H1 (cell line): ENCODE data around the gene SYP. TPM values are rescaled to one million over a fixed set of nuclear protein-coding genes. Genes with fewer than 3 reads are reported as not detected.

Source experiments
- CHD2 ChIP-seq: IDR thresholded peaks from 2 replicates; pipeline ENCODE4 v1.6.1; 2012; ENCODE audit warnings: low read length, improper control_type of control experiment
- GABPA ChIP-seq: IDR thresholded peaks from 2 replicates; pipeline ENCODE4 v1.6.1; 2011; ENCODE audit warnings: mild to moderate bottlenecking, low read length, moderate library complexity, borderline replicate concordance; ENCODE audit not compliant: insufficient read depth
- polyA plus RNA-seq, 7 experiments: library from polyadenylated mRNA; depleted of rRNA in 3 of 7; stranded (reverse) in 5 of 7; unstranded in 2 of 7; fragments of >200 nt in 5 of 7; fragments of 200-250 nt in 2 of 7; gene quantifications; 1 replicate in 5 of 7; 2 replicates in 1 of 7; 4 replicates in 1 of 7; pipeline versions ENCODE4 v1.2.1 to v1.2.3, GENCODE V29; 2011 to 2013; ENCODE audit warnings: missing spikeins in 2 of 7, mixed read lengths in 2 of 7
- total RNA-seq: library from RNA; stranded (reverse); fragmentation: NEBNext Ultra II Directional; extraction: Animal tissue kit (Norgen Biotek cat#: 25700); gene quantifications from 2 replicates; pipeline ENCODE4 v1.2.1, GENCODE V29; 2021
- TF ChIP-seq, protein P1 (sequence below): fragments of 300-600 bp; sonication (generic); IDR thresholded peaks from 2 replicates; pipeline ENCODE4 v1.7.1; 2012; ENCODE audit warnings: low read length, moderate library complexity, mild to moderate bottlenecking, inconsistent platforms; ENCODE audit not compliant: insufficient replicate concordance

SYP gene
- total and polyA plus RNA-seq, 2 of the 8 experiments (the other 6 are each of a cell fraction or from before 2014, with no cell fraction given) = 4.3 to 10.8 TPM

DNA sequence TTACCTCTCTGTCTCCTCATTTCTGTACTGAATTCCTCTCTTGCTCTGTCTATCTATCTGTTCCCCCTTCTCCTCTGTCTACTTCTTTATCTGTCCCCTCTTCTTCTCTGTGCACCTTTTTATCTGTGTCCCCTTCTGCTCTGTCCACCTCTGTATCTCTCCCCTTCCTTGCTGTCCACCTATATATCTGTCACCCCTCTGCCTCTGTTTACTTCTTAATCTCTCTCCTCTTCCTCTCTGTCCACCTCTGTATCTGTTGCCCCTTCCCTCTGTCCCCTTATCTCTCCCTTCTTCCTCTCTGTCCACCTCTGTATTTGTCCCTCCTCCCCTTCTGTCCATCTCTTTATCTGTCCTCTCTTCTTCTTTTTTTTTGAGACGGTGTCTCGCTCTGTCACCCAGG is 44.2 kb upstream of the SYP start (continued):
- TF ChIP-seq, protein P1, sequence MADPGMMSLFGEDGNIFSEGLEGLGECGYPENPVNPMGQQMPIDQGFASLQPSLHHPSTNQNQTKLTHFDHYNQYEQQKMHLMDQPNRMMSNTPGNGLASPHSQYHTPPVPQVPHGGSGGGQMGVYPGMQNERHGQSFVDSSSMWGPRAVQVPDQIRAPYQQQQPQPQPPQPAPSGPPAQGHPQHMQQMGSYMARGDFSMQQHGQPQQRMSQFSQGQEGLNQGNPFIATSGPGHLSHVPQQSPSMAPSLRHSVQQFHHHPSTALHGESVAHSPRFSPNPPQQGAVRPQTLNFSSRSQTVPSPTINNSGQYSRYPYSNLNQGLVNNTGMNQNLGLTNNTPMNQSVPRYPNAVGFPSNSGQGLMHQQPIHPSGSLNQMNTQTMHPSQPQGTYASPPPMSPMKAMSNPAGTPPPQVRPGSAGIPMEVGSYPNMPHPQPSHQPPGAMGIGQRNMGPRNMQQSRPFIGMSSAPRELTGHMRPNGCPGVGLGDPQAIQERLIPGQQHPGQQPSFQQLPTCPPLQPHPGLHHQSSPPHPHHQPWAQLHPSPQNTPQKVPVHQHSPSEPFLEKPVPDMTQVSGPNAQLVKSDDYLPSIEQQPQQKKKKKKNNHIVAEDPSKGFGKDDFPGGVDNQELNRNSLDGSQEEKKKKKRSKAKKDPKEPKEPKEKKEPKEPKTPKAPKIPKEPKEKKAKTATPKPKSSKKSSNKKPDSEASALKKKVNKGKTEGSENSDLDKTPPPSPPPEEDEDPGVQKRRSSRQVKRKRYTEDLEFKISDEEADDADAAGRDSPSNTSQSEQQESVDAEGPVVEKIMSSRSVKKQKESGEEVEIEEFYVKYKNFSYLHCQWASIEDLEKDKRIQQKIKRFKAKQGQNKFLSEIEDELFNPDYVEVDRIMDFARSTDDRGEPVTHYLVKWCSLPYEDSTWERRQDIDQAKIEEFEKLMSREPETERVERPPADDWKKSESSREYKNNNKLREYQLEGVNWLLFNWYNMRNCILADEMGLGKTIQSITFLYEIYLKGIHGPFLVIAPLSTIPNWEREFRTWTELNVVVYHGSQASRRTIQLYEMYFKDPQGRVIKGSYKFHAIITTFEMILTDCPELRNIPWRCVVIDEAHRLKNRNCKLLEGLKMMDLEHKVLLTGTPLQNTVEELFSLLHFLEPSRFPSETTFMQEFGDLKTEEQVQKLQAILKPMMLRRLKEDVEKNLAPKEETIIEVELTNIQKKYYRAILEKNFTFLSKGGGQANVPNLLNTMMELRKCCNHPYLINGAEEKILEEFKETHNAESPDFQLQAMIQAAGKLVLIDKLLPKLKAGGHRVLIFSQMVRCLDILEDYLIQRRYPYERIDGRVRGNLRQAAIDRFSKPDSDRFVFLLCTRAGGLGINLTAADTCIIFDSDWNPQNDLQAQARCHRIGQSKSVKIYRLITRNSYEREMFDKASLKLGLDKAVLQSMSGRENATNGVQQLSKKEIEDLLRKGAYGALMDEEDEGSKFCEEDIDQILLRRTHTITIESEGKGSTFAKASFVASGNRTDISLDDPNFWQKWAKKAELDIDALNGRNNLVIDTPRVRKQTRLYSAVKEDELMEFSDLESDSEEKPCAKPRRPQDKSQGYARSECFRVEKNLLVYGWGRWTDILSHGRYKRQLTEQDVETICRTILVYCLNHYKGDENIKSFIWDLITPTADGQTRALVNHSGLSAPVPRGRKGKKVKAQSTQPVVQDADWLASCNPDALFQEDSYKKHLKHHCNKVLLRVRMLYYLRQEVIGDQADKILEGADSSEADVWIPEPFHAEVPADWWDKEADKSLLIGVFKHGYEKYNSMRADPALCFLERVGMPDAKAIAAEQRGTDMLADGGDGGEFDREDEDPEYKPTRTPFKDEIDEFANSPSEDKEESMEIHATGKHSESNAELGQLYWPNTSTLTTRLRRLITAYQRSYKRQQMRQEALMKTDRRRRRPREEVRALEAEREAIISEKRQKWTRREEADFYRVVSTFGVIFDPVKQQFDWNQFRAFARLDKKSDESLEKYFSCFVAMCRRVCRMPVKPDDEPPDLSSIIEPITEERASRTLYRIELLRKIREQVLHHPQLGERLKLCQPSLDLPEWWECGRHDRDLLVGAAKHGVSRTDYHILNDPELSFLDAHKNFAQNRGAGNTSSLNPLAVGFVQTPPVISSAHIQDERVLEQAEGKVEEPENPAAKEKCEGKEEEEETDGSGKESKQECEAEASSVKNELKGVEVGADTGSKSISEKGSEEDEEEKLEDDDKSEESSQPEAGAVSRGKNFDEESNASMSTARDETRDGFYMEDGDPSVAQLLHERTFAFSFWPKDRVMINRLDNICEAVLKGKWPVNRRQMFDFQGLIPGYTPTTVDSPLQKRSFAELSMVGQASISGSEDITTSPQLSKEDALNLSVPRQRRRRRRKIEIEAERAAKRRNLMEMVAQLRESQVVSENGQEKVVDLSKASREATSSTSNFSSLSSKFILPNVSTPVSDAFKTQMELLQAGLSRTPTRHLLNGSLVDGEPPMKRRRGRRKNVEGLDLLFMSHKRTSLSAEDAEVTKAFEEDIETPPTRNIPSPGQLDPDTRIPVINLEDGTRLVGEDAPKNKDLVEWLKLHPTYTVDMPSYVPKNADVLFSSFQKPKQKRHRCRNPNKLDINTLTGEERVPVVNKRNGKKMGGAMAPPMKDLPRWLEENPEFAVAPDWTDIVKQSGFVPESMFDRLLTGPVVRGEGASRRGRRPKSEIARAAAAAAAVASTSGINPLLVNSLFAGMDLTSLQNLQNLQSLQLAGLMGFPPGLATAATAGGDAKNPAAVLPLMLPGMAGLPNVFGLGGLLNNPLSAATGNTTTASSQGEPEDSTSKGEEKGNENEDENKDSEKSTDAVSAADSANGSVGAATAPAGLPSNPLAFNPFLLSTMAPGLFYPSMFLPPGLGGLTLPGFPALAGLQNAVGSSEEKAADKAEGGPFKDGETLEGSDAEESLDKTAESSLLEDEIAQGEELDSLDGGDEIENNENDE = no peak
- TF ChIP-seq GABPA (no peak), CHD2 (no peak)
- TF ChIP-seq, all 59 proteins: peak for 0
